ENCODE results near the gene GPS1. TPM values are rescaled to one million over a fixed set of nuclear protein-coding genes. Genes with fewer than 3 reads are reported as not detected.

Gene GPS1
- total and polyA plus RNA-seq, 2 donors from 2014 or later: 99.3 to 149 TPM

GRCh38 chr17:82004517-82005455 lies 46.9 kb upstream of the GPS1 start:
- Histone ChIP-seq H3K4me1 (ENCODE audit: control insufficient read depth in 2 of 3, insufficient read depth in 2 of 3, low read depth in 1 of 3, low read length in 3 of 3) (peaks cover 0 to 8% (median 0%) of the 10 kb centered on the region in 3 donors), H3K27ac (ENCODE audit: low read depth in 2 of 2, low read length in 2 of 2) (no peak overlapping the region), H3K9me3 (ENCODE audit: control insufficient read depth in 2 of 3, insufficient read depth in 1 of 3, low read length in 3 of 3) (no peaks in the 10 kb centered on the region), H3K9ac (ENCODE audit: low read length in 3 of 3) (no peak overlapping the region), H3K4me3 (ENCODE audit: low read length in 3 of 3) (no peak overlapping the region), H3K36me3 (ENCODE audit: control insufficient read depth in 2 of 3, insufficient read depth in 3 of 3, low read length in 3 of 3) (no peaks in the 10 kb centered on the region), H3K27me3 (ENCODE audit: control insufficient read depth, insufficient read depth, low read length) (no peaks in the 10 kb centered on the region)
- intact Hi-C loops (cut with DNase I): no loop called here
- no peak for FAIRE-seq
- peak in 1 of 5 donors; percentile 52 for DNase-seq
- TF ChIP-seq CTCF (IDR thresholded peaks at IDR 0.05; ENCODE audit: borderline replicate concordance, extremely low read depth, insufficient read depth): no peak

GRCh38 chr17:82005701-82006348 lies 45.9 kb upstream of the GPS1 start:
- FAIRE-seq (no peak), DNase-seq (no peak)
- Histone ChIP-seq H3K4me1 (ENCODE audit: control insufficient read depth in 2 of 3, insufficient read depth in 2 of 3, low read depth in 1 of 3, low read length in 3 of 3) (peaks cover 0 to 5% (median 0%) of the 10 kb centered on the region in 3 donors), H3K4me3 (ENCODE audit: low read length in 3 of 3) (no peak overlapping the region), H3K9ac (ENCODE audit: low read length in 3 of 3) (no peak overlapping the region), H3K36me3 (ENCODE audit: control insufficient read depth in 2 of 3, insufficient read depth in 3 of 3, low read length in 3 of 3) (no peaks in the 10 kb centered on the region), H3K9me3 (ENCODE audit: control insufficient read depth in 2 of 3, insufficient read depth in 1 of 3, low read length in 3 of 3) (no peaks in the 10 kb centered on the region), H3K27ac (ENCODE audit: low read depth in 2 of 2, low read length in 2 of 2) (no peak overlapping the region), H3K27me3 (ENCODE audit: control insufficient read depth, insufficient read depth, low read length) (no peaks in the 10 kb centered on the region)
- intact Hi-C loops (cut with DNase I): no loop called here
- no peak for TF ChIP-seq CTCF (IDR thresholded peaks at IDR 0.05; ENCODE audit: borderline replicate concordance, extremely low read depth, insufficient read depth)

- TF ChIP-seq CTCF (IDR thresholded peaks at IDR 0.05; ENCODE audit: borderline replicate concordance, extremely low read depth, insufficient read depth): no peak
- peaks cover 0 to 3% (median 0%) of the 10 kb centered on the region in 3 donors for H3K4me1 ChIP-seq (ENCODE audit: control insufficient read depth in 2 of 3, insufficient read depth in 2 of 3, low read depth in 1 of 3, low read length in 3 of 3)
- no peaks in the 10 kb centered on the region for H3K27me3 ChIP-seq (ENCODE audit: control insufficient read depth, insufficient read depth, low read length)
- intact Hi-C loops (cut with DNase I): no loop called here
- H3K27ac ChIP-seq (ENCODE audit: low read depth in 2 of 2, low read length in 2 of 2): no peak overlapping the region
- no peaks in the 10 kb centered on the region for H3K36me3 ChIP-seq (ENCODE audit: control insufficient read depth in 2 of 3, insufficient read depth in 3 of 3, low read length in 3 of 3)
- FAIRE-seq: no peak
- no peak overlapping the region for H3K9ac ChIP-seq (ENCODE audit: low read length in 3 of 3)
- DNase-seq: no peak
- H3K4me3 ChIP-seq (ENCODE audit: low read length in 3 of 3): no peak overlapping the region
- no peaks in the 10 kb centered on the region for H3K9me3 ChIP-seq (ENCODE audit: control insufficient read depth in 2 of 3, insufficient read depth in 1 of 3, low read length in 3 of 3)
Measured at GRCh38 chr17:82006468-82007227, 45.0 kb upstream of the GPS1 start.

All from kidney (tissue), 14 donors.